ENCODE measurements around the gene OGDHL.
"Not testable (repeated sequence)": the region's sequence is repeated elsewhere in the genome, so short reads cannot be mapped to it uniquely, and the experiment has no call there.

OGDHL gene

DNA sequence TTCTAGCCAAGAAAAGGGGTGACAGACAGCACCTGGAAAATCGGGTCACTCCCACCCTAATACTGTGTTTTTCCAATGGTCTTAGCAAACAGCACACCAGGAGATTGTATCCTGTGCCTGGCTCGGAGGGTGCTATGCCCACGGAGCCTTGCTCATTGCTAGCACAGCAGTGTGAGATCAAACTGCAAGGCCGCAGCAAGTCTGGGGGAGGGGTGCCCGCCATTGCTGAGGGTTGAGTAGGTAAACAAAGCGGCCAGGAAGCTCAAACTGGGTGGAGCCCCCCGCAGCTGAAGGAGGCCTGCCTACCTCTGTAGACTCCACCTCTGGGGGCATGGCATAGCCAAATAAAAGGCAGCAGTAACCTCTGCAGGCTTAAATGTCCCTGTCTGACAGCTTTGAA lies 47.0 kb downstream of the OGDHL start:
- H2BK12ac ChIP-seq (ENCODE audit: low read length in 2 of 2); H2AK5ac ChIP-seq (ENCODE audit: low read length, severe bottlenecking); H4K8ac ChIP-seq (ENCODE audit: low read length); H2BK15ac ChIP-seq (ENCODE audit: low read depth, poor library complexity, severe bottlenecking); H2BK120ac ChIP-seq (ENCODE audit: low read depth, low read length); H4K91ac ChIP-seq (ENCODE audit: low read length); H3K79me1 ChIP-seq (replicated peaks; ENCODE audit: low read length, poor library complexity, severe bottlenecking); H3K36me3 ChIP-seq (ENCODE audit: control insufficient read depth in 1 of 2, insufficient read depth in 2 of 2, low read depth in 1 of 2, low read length in 2 of 2); H2BK5ac ChIP-seq (ENCODE audit: low read depth, low read length, poor library complexity, severe bottlenecking); H2AFZ ChIP-seq (ENCODE audit: low read depth, low read length); H3K4me1 ChIP-seq (ENCODE audit: control insufficient read depth, insufficient read depth, low read depth, low read length); H3K4me3 ChIP-seq (ENCODE audit: insufficient read depth in 1 of 2, low read depth in 1 of 2, low read length in 2 of 2); H3K4ac ChIP-seq (ENCODE audit: low read depth in 1 of 2, low read length in 2 of 2); DNase-seq; H3K9ac ChIP-seq (ENCODE audit: low read length); H3K23ac ChIP-seq (ENCODE audit: low read length in 2 of 2); H3K27ac ChIP-seq (ENCODE audit: low read length, poor library complexity, severe bottlenecking); H3K18ac ChIP-seq (ENCODE audit: low read depth in 1 of 2, low read length in 2 of 2); H3K9me3 ChIP-seq (ENCODE audit: control insufficient read depth, low read length); H3K4me2 ChIP-seq (ENCODE audit: low read length, poor library complexity, severe bottlenecking); H3K14ac ChIP-seq (ENCODE audit: low read length in 2 of 2): not testable (repeated sequence)
- 75% methylated on average over 7 of the region's 7 CpGs for WGBS
- H3K27me3 ChIP-seq (ENCODE audit: control insufficient read depth in 1 of 2, insufficient read depth in 1 of 2, low read length in 2 of 2), result peaks cover 5 to 23% of the 10 kb centered on the region in 2 experiments

GRCh38 chr10:49713266-49713665 lies 48.9 kb downstream of the OGDHL start:
- Histone ChIP-seq H2BK12ac (ENCODE audit: low read length in 2 of 2) (no peak overlapping the region), H3K36me3 (ENCODE audit: control insufficient read depth in 1 of 2, insufficient read depth in 2 of 2, low read depth in 1 of 2, low read length in 2 of 2) (no peaks in the 10 kb centered on the region), H3K9ac (ENCODE audit: low read length) (no peak overlapping the region), H3K18ac (ENCODE audit: low read depth in 1 of 2, low read length in 2 of 2) (no peak overlapping the region), H2BK15ac (ENCODE audit: low read depth, poor library complexity, severe bottlenecking) (no peak overlapping the region), H2AFZ (ENCODE audit: low read depth, low read length) (no peak overlapping the region), H4K91ac (ENCODE audit: low read length) (no peak overlapping the region), H3K23ac (ENCODE audit: low read length in 2 of 2) (no peak overlapping the region), H3K79me1 (replicated peaks; ENCODE audit: low read length, poor library complexity, severe bottlenecking) (no peaks in the 10 kb centered on the region), H3K4ac (ENCODE audit: low read depth in 1 of 2, low read length in 2 of 2) (no peak overlapping the region), H3K4me3 (ENCODE audit: insufficient read depth in 1 of 2, low read depth in 1 of 2, low read length in 2 of 2) (no peak overlapping the region), H3K14ac (ENCODE audit: low read length in 2 of 2) (no peak overlapping the region), H4K8ac (ENCODE audit: low read length) (no peak overlapping the region), H3K9me3 (ENCODE audit: control insufficient read depth, low read length) (no peaks in the 10 kb centered on the region), H2AK5ac (ENCODE audit: low read length, severe bottlenecking) (no peak overlapping the region), H3K4me2 (ENCODE audit: low read length, poor library complexity, severe bottlenecking) (no peak overlapping the region), H2BK120ac (ENCODE audit: low read depth, low read length) (no peak overlapping the region), H2BK5ac (ENCODE audit: low read depth, low read length, poor library complexity, severe bottlenecking) (no peak overlapping the region), H3K27me3 (ENCODE audit: control insufficient read depth in 1 of 2, insufficient read depth in 1 of 2, low read length in 2 of 2) (peaks cover 5 to 35% of the 10 kb centered on the region in 2 experiments), H3K4me1 (ENCODE audit: control insufficient read depth, insufficient read depth, low read depth, low read length) (no peaks in the 10 kb centered on the region), H3K27ac (ENCODE audit: low read length, poor library complexity, severe bottlenecking) (no peak overlapping the region)
- DNase-seq, result no peak
- 54% methylated on average over 5 of the region's 5 CpGs for WGBS

- no peak overlapping the region for H2AK5ac ChIP-seq (ENCODE audit: low read length, severe bottlenecking)
- H3K4me1 ChIP-seq (ENCODE audit: control insufficient read depth, insufficient read depth, low read depth, low read length), result no peaks in the 10 kb centered on the region
- H3K9ac ChIP-seq (ENCODE audit: low read length), result no peak overlapping the region
- 64% methylated on average over 5 of the region's 8 CpGs for WGBS
- no peak overlapping the region for H3K18ac ChIP-seq (ENCODE audit: low read depth in 1 of 2, low read length in 2 of 2)
- H3K36me3 ChIP-seq (ENCODE audit: control insufficient read depth in 1 of 2, insufficient read depth in 2 of 2, low read depth in 1 of 2, low read length in 2 of 2), result no peaks in the 10 kb centered on the region
- no peak overlapping the region for H2AFZ ChIP-seq (ENCODE audit: low read depth, low read length)
- H3K4ac ChIP-seq (ENCODE audit: low read depth in 1 of 2, low read length in 2 of 2), result no peak overlapping the region
- no peak overlapping the region for H4K8ac ChIP-seq (ENCODE audit: low read length)
- H2BK12ac ChIP-seq (ENCODE audit: low read length in 2 of 2), result no peak overlapping the region
- no peak overlapping the region for H4K91ac ChIP-seq (ENCODE audit: low read length)
- no peaks in the 10 kb centered on the region for H3K79me1 ChIP-seq (replicated peaks; ENCODE audit: low read length, poor library complexity, severe bottlenecking)
- H3K27me3 ChIP-seq (ENCODE audit: control insufficient read depth in 1 of 2, insufficient read depth in 1 of 2, low read length in 2 of 2), result peaks cover 8 to 46% of the 10 kb centered on the region in 2 experiments
- H2BK5ac ChIP-seq (ENCODE audit: low read depth, low read length, poor library complexity, severe bottlenecking), result no peak overlapping the region
- no peak overlapping the region for H3K27ac ChIP-seq (ENCODE audit: low read length, poor library complexity, severe bottlenecking)
- no peak for DNase-seq
- H2BK120ac ChIP-seq (ENCODE audit: low read depth, low read length), result no peak overlapping the region
- no peak overlapping the region for H3K23ac ChIP-seq (ENCODE audit: low read length in 2 of 2)
- no peak overlapping the region for H2BK15ac ChIP-seq (ENCODE audit: low read depth, poor library complexity, severe bottlenecking)
- H3K9me3 ChIP-seq (ENCODE audit: control insufficient read depth, low read length), result no peaks in the 10 kb centered on the region
- no peak overlapping the region for H3K4me3 ChIP-seq (ENCODE audit: insufficient read depth in 1 of 2, low read depth in 1 of 2, low read length in 2 of 2)
- H3K14ac ChIP-seq (ENCODE audit: low read length in 2 of 2), result no peak overlapping the region
- no peak overlapping the region for H3K4me2 ChIP-seq (ENCODE audit: low read length, poor library complexity, severe bottlenecking)
Observed at GRCh38 chr10:49711481-49711880, 50.6 kb downstream of the OGDHL start.

DNA sequence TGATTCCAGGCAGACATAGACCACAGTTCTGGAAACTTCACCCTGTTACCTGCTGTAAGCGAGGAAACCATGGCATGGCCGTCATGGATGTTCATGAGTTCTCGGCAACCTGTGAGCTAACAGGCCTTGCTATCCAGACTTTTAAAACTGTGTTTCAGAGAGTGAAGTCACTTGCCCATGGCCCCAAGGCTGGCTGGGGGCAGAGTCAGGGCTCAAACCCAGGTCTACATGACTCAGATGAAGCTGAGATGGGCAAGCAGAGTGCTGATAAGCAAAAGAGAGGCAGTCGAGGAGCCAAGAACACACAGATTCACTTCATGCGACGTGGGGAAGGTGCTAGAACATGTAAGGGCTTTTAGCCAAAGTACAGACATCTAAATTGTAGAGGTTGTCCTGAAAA lies 51.2 kb downstream of the OGDHL start:
- Histone ChIP-seq H3K9me3 (ENCODE audit: control insufficient read depth, low read length) (no peaks in the 10 kb centered on the region), H3K79me1 (replicated peaks; ENCODE audit: low read length, poor library complexity, severe bottlenecking) (no peaks in the 10 kb centered on the region), H3K27me3 (ENCODE audit: control insufficient read depth in 1 of 2, insufficient read depth in 1 of 2, low read length in 2 of 2) (peaks cover 8 to 51% of the 10 kb centered on the region in 2 experiments), H3K4ac (ENCODE audit: low read depth in 1 of 2, low read length in 2 of 2) (no peak overlapping the region), H3K18ac (ENCODE audit: low read depth in 1 of 2, low read length in 2 of 2) (no peak overlapping the region), H3K23ac (ENCODE audit: low read length in 2 of 2) (no peak overlapping the region), H2BK5ac (ENCODE audit: low read depth, low read length, poor library complexity, severe bottlenecking) (no peak overlapping the region), H3K4me1 (ENCODE audit: control insufficient read depth, insufficient read depth, low read depth, low read length) (no peaks in the 10 kb centered on the region), H3K27ac (ENCODE audit: low read length, poor library complexity, severe bottlenecking) (no peak overlapping the region), H3K14ac (ENCODE audit: low read length in 2 of 2) (no peak overlapping the region), H2BK120ac (ENCODE audit: low read depth, low read length) (no peak overlapping the region), H2AK5ac (ENCODE audit: low read length, severe bottlenecking) (no peak overlapping the region), H3K4me2 (ENCODE audit: low read length, poor library complexity, severe bottlenecking) (no peak overlapping the region), H3K36me3 (ENCODE audit: control insufficient read depth in 1 of 2, insufficient read depth in 2 of 2, low read depth in 1 of 2, low read length in 2 of 2) (no peaks in the 10 kb centered on the region), H3K4me3 (ENCODE audit: insufficient read depth in 1 of 2, low read depth in 1 of 2, low read length in 2 of 2) (no peak overlapping the region), H3K9ac (ENCODE audit: low read length) (no peak overlapping the region), H2BK12ac (ENCODE audit: low read length in 2 of 2) (no peak overlapping the region), H2AFZ (ENCODE audit: low read depth, low read length) (no peak overlapping the region), H2BK15ac (ENCODE audit: low read depth, poor library complexity, severe bottlenecking) (no peak overlapping the region), H4K8ac (ENCODE audit: low read length) (no peak overlapping the region), H4K91ac (ENCODE audit: low read length) (no peak overlapping the region)
- 79% methylated on average over 6 of the region's 6 CpGs for WGBS
- no peak for DNase-seq

Data from mesenchymal stem cell (in vitro differentiated cells and primary cell).